Activated naive CD4-positive, alpha-beta T cell treated with anti-CD3 and anti-CD28 coated beads, Interleukin-2, amount 50 U/mL, for 24 hours (primary cell): ENCODE results near the gene PTPRG.

Experiments
- H3K27ac Mint-ChIP-seq: one replicate; pipeline ENCODE4 v1.8.0; 2021; ENCODE audit warnings: mild to moderate bottlenecking, mixed read lengths
- H3K27me3 Mint-ChIP-seq: one replicate; pipeline ENCODE4 v1.8.0; 2021; ENCODE audit warnings: mixed read lengths
- H3K36me3 Mint-ChIP-seq: one replicate; pipeline ENCODE4 v1.8.0; 2021; ENCODE audit warnings: mixed read lengths
- H3K4me1 Mint-ChIP-seq: one replicate; pipeline ENCODE4 v1.8.0; 2021; ENCODE audit warnings: mixed read lengths
- H3K4me3 Mint-ChIP-seq: one replicate; pipeline ENCODE4 v1.8.0; 2021; ENCODE audit warnings: mild to moderate bottlenecking, mixed read lengths
- H3K9me3 Mint-ChIP-seq: one replicate; pipeline ENCODE4 v1.8.0; 2021; ENCODE audit warnings: mixed read lengths

Gene PTPRG

DNA sequence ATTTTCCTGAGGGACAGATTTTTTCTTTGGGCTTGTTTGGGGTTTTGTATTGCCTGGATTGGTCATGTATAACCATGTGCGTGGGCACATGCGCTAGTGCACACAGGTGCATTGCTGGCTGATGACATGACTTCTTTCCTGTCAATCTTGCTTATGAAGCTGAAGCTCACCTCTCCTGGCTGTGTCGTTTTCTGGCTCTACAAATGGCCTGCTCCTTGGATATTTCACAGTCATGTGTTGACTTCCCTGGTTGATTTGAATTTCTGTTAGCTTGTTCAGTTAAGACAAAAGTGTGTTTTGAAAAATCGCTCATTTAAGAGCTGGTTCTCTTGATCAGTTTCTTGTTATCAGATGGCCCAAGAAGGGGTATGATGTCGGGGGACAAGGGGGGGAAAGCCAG is 11.5 kb downstream of the PTPRG start:
- Mint-ChIP-seq H3K27ac (no peak overlapping the region), H3K4me1 (no peaks in the 10 kb centered on the region), H3K9me3 (no peaks in the 10 kb centered on the region), H3K4me3 (no peak overlapping the region), H3K27me3 (peaks cover 4% of the 10 kb centered on the region), H3K36me3 (no peaks in the 10 kb centered on the region)

GRCh38 chr3:61573441-61573840 is 12.1 kb downstream of the PTPRG start:
- H3K27me3 Mint-ChIP-seq = peaks cover 4% of the 10 kb centered on the region
- H3K9me3 Mint-ChIP-seq = no peaks in the 10 kb centered on the region
- no peaks in the 10 kb centered on the region for H3K36me3 Mint-ChIP-seq
- H3K27ac Mint-ChIP-seq = no peak overlapping the region
- H3K4me1 Mint-ChIP-seq = no peaks in the 10 kb centered on the region
- no peak overlapping the region for H3K4me3 Mint-ChIP-seq

GRCh38 chr3:61574854-61575253 is 13.5 kb downstream of the PTPRG start:
- H3K4me3 Mint-ChIP-seq = no peak overlapping the region
- no peaks in the 10 kb centered on the region for H3K4me1 Mint-ChIP-seq
- no peaks in the 10 kb centered on the region for H3K36me3 Mint-ChIP-seq
- H3K27ac Mint-ChIP-seq = no peak overlapping the region
- H3K9me3 Mint-ChIP-seq = no peaks in the 10 kb centered on the region
- H3K27me3 Mint-ChIP-seq = peaks cover 4% of the 10 kb centered on the region

DNA sequence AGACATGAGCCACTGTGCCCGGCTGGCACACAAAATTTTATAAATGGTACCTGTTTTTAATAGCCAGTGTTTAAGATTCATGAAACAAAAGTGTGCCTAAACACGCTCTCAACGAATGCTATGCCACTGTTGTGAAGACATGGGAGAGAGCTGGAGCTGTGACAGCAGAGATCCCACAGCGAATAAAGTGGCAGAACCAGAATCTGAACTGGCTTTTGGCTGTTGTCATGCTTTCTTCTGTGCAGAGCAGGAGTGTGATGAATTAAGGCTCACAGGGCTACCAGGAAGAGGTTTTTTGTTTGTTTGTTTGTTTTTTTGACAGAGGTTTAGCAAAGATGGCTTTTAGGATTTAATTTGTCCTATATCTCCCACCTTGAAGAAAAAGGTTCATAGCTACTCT is 14.5 kb downstream of the PTPRG start:
- Mint-ChIP-seq H3K36me3 (no peaks in the 10 kb centered on the region), H3K27ac (no peak overlapping the region), H3K27me3 (peaks cover 4% of the 10 kb centered on the region), H3K4me1 (no peaks in the 10 kb centered on the region), H3K4me3 (no peak overlapping the region), H3K9me3 (no peaks in the 10 kb centered on the region)

DNA sequence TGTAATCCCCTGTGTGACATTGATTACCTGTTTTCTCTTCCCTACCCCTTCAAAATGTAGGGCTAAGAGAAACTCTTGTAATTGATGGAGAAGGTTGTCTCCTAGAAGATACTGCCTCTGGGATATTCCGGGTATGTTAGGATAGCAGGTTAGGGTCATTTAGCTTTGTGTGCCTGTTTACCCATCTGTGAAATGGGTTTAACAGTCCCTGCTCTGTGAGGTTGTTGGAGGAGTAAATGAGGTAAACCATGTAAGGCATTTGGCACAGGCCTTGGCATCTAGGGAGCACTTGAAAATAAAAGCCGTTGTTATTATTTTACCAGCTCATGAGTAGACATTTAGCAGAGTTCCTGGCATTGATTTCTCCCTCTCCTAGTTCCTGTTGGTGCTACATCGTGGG is 16.4 kb downstream of the PTPRG start:
- H3K27me3 Mint-ChIP-seq = peaks cover 3% of the 10 kb centered on the region
- no peaks in the 10 kb centered on the region for H3K4me1 Mint-ChIP-seq
- H3K9me3 Mint-ChIP-seq = no peaks in the 10 kb centered on the region
- H3K27ac Mint-ChIP-seq = no peak overlapping the region
- no peaks in the 10 kb centered on the region for H3K36me3 Mint-ChIP-seq
- no peak overlapping the region for H3K4me3 Mint-ChIP-seq

GRCh38 chr3:61578667-61579367 is 17.4 kb downstream of the PTPRG start:
- H3K9me3 Mint-ChIP-seq = no peaks in the 10 kb centered on the region
- H3K36me3 Mint-ChIP-seq = no peaks in the 10 kb centered on the region
- no peak overlapping the region for H3K27ac Mint-ChIP-seq
- no peaks in the 10 kb centered on the region for H3K4me1 Mint-ChIP-seq
- H3K27me3 Mint-ChIP-seq = peaks cover 1% of the 10 kb centered on the region
- H3K4me3 Mint-ChIP-seq = no peak overlapping the region

- Mint-ChIP-seq H3K27me3 (peaks cover 1% of the 10 kb centered on the region), H3K4me3 (no peak overlapping the region), H3K27ac (no peak overlapping the region), H3K9me3 (no peaks in the 10 kb centered on the region), H3K4me1 (no peaks in the 10 kb centered on the region), H3K36me3 (no peaks in the 10 kb centered on the region)
These were observed 18.3 kb downstream of the PTPRG start for GRCh38 chr3:61579685-61580084.

DNA sequence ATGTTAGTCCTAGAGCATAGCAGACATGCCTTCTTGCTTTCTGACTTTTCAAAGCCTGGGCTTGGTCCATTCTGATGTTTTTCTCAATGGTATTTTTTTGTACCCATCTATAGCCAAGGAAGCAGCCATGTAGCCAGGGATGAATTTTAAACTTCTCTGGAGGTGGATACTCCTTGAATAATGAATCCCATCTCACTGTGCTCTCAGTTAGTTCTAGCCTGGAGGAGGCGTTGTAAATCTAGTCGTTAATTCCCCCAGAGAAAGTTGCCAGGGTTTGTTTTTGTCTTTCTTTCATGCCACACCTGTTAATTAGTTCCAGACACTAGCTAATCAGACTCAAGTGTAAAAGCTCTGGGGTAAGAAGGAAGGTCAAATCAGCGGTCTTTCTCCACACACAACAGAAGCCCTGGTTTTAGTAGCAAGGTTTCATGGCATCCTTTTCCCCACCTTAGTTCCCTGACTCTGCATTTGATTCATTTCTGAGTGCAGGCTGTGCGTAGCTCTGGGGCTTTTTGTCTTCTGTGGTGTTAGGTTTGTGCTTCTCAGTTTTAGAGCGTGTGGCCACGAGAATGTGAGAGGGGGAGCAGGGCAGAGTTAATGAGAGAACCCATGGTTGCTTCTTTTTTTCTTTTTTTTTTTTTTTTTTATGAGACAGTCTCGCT is 19.7 kb downstream of the PTPRG start:
- Mint-ChIP-seq H3K4me1 (no peaks in the 10 kb centered on the region), H3K9me3 (no peaks in the 10 kb centered on the region), H3K27me3 (peaks cover 2% of the 10 kb centered on the region), H3K36me3 (no peaks in the 10 kb centered on the region), H3K27ac (no peak overlapping the region), H3K4me3 (no peak overlapping the region)

- no peaks in the 10 kb centered on the region for H3K36me3 Mint-ChIP-seq
These were observed 20.9 kb downstream of the PTPRG start for GRCh38 chr3:61582287-61582686.

DNA sequence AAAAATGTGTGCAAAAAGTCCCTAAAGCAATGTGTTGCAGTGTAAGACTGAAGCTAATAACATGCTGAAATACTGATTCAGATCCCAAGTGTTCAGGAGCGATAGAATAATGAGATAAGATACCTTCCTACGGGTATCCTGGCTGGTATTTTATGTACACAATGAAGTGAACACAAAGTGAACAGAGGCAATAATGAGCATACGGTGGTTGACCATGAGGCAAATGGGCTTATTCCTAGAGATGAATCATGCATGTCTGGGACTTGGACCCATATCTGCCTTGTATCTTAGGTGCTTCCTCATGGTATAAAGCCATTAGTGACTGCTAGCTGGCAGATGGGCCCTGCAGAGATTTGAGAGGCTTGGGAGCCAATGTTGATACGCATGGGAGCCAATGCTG is 21.5 kb downstream of the PTPRG start:
- no peaks in the 10 kb centered on the region for H3K9me3 Mint-ChIP-seq
- no peaks in the 10 kb centered on the region for H3K4me1 Mint-ChIP-seq
- H3K4me3 Mint-ChIP-seq = no peak overlapping the region
- H3K36me3 Mint-ChIP-seq = no peaks in the 10 kb centered on the region
- no peak overlapping the region for H3K27ac Mint-ChIP-seq
- H3K27me3 Mint-ChIP-seq = peaks cover 1% of the 10 kb centered on the region

More at GRCh38 chr3:61582287-61582686, 20.9 kb downstream of the PTPRG start:
- Mint-ChIP-seq H3K27me3 (peaks cover 1% of the 10 kb centered on the region), H3K27ac (no peak overlapping the region), H3K9me3 (no peaks in the 10 kb centered on the region), H3K4me1 (no peaks in the 10 kb centered on the region), H3K4me3 (no peak overlapping the region)

- Mint-ChIP-seq H3K9me3 (no peaks in the 10 kb centered on the region), H3K4me3 (no peak overlapping the region), H3K36me3 (no peaks in the 10 kb centered on the region), H3K27me3 (peaks cover 1% of the 10 kb centered on the region), H3K4me1 (no peaks in the 10 kb centered on the region), H3K27ac (no peak overlapping the region)
These were observed 22.8 kb downstream of the PTPRG start for GRCh38 chr3:61583890-61584875.

GRCh38 chr3:61589856-61590255 is 28.5 kb downstream of the PTPRG start:
- Mint-ChIP-seq H3K4me1 (no peaks in the 10 kb centered on the region), H3K36me3 (no peaks in the 10 kb centered on the region), H3K4me3 (no peak overlapping the region), H3K27ac (no peak overlapping the region), H3K27me3 (no peaks in the 10 kb centered on the region), H3K9me3 (no peaks in the 10 kb centered on the region)

DNA sequence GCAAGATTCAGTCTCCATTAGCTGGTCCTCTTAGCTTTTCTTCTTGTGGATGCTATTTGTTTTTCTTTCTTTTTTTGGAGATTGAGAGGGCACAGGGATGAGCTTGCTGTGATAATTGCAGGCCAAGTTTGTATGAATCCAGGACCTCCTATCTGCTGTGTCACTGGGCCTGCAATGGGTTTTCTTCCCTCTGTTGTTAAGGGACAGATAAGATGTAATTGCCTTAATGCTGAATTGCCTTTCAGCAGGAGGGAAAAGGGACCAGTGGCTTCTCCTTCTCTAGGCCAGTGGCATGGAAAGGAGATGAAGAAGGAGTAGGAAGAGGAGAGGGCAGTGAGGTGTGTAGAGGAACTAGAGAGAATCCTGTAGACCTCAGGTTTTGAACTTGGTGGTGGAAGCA is 29.9 kb downstream of the PTPRG start:
- no peak overlapping the region for H3K4me3 Mint-ChIP-seq
- no peaks in the 10 kb centered on the region for H3K36me3 Mint-ChIP-seq
- no peaks in the 10 kb centered on the region for H3K4me1 Mint-ChIP-seq
- H3K27ac Mint-ChIP-seq = no peak overlapping the region
- no peaks in the 10 kb centered on the region for H3K9me3 Mint-ChIP-seq
- H3K27me3 Mint-ChIP-seq = no peaks in the 10 kb centered on the region

DNA sequence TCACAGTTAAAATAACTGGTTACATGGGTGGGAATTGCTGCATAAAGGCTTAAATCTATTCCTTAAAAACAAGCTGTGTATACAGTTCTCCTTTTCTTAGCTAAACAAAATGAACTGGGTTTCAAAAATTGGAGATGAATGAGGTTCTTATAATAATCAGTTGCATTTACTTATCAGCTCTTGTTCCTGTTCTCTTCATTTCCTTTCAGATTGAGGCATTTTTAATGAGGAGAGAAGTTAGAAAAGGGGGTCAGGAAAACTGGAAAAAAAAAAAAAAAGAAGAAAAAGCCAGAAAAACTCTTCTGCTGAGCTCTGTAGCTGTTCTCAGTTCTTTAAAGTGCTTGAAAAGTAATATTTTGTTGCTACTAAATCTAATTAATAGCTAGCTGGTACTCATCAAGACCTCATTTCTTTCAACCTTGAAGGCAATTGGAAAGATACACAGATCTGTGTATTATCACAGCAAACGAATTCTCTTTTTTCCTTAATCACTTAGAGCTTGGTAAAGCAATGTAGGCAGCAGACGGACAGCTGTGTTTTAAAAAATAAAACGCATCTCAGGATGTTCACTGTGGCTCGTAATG is 32.2 kb downstream of the PTPRG start:
- Mint-ChIP-seq H3K36me3 (no peaks in the 10 kb centered on the region), H3K27ac (no peak overlapping the region), H3K4me3 (no peak overlapping the region), H3K9me3 (no peaks in the 10 kb centered on the region), H3K4me1 (no peaks in the 10 kb centered on the region), H3K27me3 (no peaks in the 10 kb centered on the region)

GRCh38 chr3:61594144-61594963 is 33.0 kb downstream of the PTPRG start:
- Mint-ChIP-seq H3K27ac (no peak overlapping the region), H3K36me3 (no peaks in the 10 kb centered on the region), H3K9me3 (no peaks in the 10 kb centered on the region), H3K4me1 (no peaks in the 10 kb centered on the region), H3K4me3 (no peak overlapping the region), H3K27me3 (peaks cover 1% of the 10 kb centered on the region)
